ENCODE results near the gene PARP9.
A peak's percentile ranks its signal among the peaks of the same experiment; 100 is the strongest.

Gene PARP9

DNA sequence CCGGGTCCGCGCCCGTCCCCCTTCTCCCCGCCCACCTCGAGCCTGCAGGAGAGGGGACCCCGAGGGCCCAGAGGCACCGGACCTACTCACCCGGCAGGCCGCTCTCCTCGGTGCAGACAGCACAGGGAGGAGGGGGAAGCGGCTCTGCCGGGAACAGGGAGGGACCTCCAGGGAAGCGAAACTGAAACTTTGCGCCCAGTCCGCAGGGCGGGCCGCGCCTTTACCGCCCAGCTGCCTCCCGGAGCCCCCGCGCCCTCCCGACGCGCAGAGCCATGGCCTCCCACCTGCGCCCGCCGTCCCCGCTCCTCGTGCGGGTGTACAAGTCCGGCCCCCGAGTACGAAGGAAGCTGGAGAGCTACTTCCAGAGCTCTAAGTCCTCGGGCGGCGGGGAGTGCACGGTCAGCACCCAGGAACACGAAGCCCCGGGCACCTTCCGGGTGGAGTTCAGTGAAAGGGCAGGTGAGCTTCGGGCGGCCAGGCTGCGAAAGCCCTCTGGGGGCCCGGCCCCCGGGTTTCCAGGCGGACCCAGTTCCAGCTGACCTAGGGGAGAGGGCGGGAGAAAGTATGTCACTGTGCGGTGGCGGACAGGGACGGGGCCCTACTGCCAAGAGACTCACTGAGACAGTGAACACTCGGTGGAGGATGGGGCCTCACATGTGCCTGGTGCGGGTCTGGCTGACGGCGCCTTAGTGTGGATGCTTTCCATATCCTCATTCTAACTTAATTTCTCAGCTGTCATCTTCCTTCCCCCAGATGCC, at the start of gene PARP9, which contains the start of gene DTX3L:
Gene PARP9, minus strand, starts transcription at position 146 of the 758 bp plus-strand sequence. CDS start 4,680 bp downstream, outside the sequence.
Gene DTX3L, plus strand, starts transcription at position 184 of the 758 bp plus-strand sequence. Its CDS starts 89 bp downstream, at position 273.
- ChIA-PET POLR2A (interaction anchor here (0.6 to 1.8 kb wide), 9 partner anchors 10 to 180 kb away, joined by 3 to 10 read pairs (median 3); partner anchors contain the start of genes FAM162A and KPNA1), CTCF (interaction anchor here (0.8 to 1.0 kb wide), 2 partner anchors 115 to 463 kb away, joined by 4 to 5 read pairs; partner anchors contain the start of gene SEMA5B)
- DNase-seq (ENCODE audit: extremely low spot score), result peak; percentile 60
- TF ChIP-seq HDGF (IDR thresholded peaks at IDR 0.05; ENCODE audit: borderline replicate concordance), result no peak
- TF ChIP-seq L3MBTL2 (conservative IDR thresholded peaks at IDR 0.05), result peak; percentile 95

DNA sequence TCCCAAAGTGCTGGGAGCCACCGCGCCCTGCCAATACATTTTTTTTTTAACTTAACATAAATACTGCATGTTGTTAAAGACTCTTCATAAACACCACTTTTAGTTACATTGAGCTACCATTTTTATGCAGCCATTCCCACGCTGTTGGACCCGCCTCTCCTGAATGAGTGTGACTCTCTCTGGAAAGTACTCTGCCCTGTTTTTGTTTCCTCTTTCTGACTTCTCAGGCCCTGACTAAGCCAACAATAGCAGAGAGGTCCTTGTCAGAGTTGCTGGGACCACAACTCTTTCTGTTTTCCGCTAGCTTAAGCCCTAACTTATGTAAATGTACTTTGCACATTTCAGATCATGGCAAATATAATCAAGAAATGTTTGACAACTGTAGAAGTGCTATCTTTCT, 48.6 kb upstream of the PARP9 start:
- DNase-seq (ENCODE audit: extremely low spot score), result no peak
- TF ChIP-seq, protein P1, sequence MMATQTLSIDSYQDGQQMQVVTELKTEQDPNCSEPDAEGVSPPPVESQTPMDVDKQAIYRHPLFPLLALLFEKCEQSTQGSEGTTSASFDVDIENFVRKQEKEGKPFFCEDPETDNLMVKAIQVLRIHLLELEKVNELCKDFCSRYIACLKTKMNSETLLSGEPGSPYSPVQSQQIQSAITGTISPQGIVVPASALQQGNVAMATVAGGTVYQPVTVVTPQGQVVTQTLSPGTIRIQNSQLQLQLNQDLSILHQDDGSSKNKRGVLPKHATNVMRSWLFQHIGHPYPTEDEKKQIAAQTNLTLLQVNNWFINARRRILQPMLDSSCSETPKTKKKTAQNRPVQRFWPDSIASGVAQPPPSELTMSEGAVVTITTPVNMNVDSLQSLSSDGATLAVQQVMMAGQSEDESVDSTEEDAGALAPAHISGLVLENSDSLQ (IDR thresholded peaks at IDR 0.05), result no peak
- TF ChIP-seq HDGF (IDR thresholded peaks at IDR 0.05; ENCODE audit: borderline replicate concordance) (no peak), LEF1 (IDR thresholded peaks at IDR 0.05; ENCODE audit: borderline replicate concordance) (no peak), ARNT (IDR thresholded peaks at IDR 0.05) (no peak), ELF4 (IDR thresholded peaks at IDR 0.05) (no peak), SP1 (IDR thresholded peaks at IDR 0.05) (no peak)
- ChIA-PET POLR2A (no interaction called here), CTCF (no interaction called here)

DNA sequence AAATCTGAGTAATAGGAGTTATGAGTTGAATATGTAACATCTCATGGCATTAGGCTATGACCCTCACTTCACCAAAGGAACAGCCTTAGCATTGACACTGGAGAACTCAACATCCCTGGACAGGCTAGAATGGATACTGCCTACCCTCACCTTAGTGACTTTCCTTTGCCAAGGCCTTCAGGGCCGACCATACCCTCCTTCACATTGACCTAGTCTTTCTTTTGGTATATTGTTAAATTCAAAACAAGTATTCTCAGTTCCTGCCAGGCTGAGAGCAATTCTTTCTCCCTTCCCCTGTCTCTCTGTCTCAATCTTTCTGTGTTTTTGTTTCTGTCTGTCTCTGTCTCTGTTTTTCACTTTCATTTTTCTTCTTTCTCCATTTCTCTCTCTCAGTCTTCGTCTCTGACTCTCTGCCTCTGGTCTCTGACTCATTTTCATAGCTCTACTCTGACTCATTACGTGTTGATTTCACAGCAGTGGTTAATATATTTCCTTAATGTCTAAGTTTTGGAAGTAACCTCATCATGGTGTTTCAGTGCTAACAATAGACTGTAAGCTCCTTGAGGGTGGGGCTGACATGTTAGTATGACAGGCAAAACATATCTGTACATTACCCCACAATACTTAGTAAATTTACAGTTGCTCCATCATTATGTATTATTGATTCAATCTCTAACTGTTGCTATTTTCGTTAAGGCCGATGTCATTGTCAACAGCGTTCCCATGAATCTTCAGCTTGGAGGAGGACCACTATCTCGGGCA, 45.9 kb upstream of the PARP9 start:
- DNase-seq (ENCODE audit: extremely low spot score), result no peak
- POLR2A ChIA-PET, result no interaction called here
- CTCF ChIA-PET, result no interaction called here
- TF ChIP-seq ARNT (IDR thresholded peaks at IDR 0.05), result no peak
- TF ChIP-seq, protein P1 (IDR thresholded peaks at IDR 0.05), result no peak
- TF ChIP-seq HDGF (IDR thresholded peaks at IDR 0.05; ENCODE audit: borderline replicate concordance), result no peak
- TF ChIP-seq TARDBP (IDR thresholded peaks at IDR 0.05), result no peak
- no peak for TF ChIP-seq ELF4 (IDR thresholded peaks at IDR 0.05)
- no peak for TF ChIP-seq SP1 (IDR thresholded peaks at IDR 0.05)
- TF ChIP-seq L3MBTL2 (conservative IDR thresholded peaks at IDR 0.05), result no peak
- no peak for TF ChIP-seq LEF1 (IDR thresholded peaks at IDR 0.05; ENCODE audit: borderline replicate concordance)
- no peak for TF ChIP-seq BHLHE40 (IDR thresholded peaks at IDR 0.05; ENCODE audit: borderline replicate concordance)
- TF ChIP-seq CTBP1 (IDR thresholded peaks at IDR 0.05; ENCODE audit: borderline replicate concordance), result no peak
- no peak for TF ChIP-seq NFRKB (IDR thresholded peaks at IDR 0.05)
- TF ChIP-seq FOXA1 (IDR thresholded peaks at IDR 0.05), result no peak
- no peak for TF ChIP-seq ZNF384 (IDR thresholded peaks at IDR 0.05)
- TF ChIP-seq FOXM1 (IDR thresholded peaks at IDR 0.05; ENCODE audit: borderline replicate concordance), result no peak
- no peak for TF ChIP-seq FOXK2 (IDR thresholded peaks at IDR 0.05)
- TF ChIP-seq SUZ12 (IDR thresholded peaks at IDR 0.05), result no peak

DNA sequence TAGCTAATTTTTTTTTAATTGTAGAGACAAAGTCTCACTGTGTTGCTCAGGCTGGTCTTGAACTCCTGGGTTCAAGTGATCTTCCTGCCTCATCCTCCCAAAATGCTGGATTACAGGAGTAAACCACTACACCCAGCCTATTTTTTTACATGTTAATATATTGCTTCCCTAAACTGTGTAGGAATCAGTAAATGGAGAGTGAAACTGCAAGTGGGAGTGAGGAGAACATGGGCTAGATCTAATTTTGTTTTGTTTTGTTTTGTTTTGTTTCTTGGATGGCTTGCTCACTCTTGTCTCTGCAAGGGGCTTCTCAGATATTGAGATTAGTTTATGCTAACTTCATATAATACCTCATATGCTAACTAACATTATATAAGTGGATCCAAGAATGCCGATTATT, 44.8 kb upstream of the PARP9 start:
- CTCF ChIA-PET, result no interaction called here
- TF ChIP-seq HDGF (IDR thresholded peaks at IDR 0.05; ENCODE audit: borderline replicate concordance), result no peak
- TF ChIP-seq ARNT (IDR thresholded peaks at IDR 0.05), result no peak
- TF ChIP-seq SP1 (IDR thresholded peaks at IDR 0.05), result no peak
- no peak for TF ChIP-seq CTBP1 (IDR thresholded peaks at IDR 0.05; ENCODE audit: borderline replicate concordance)
- no peak for TF ChIP-seq FOXM1 (IDR thresholded peaks at IDR 0.05; ENCODE audit: borderline replicate concordance)
- no peak for TF ChIP-seq ZNF384 (IDR thresholded peaks at IDR 0.05)
- TF ChIP-seq NFRKB (IDR thresholded peaks at IDR 0.05), result no peak
- TF ChIP-seq FOXA1 (IDR thresholded peaks at IDR 0.05), result no peak
- TF ChIP-seq SUZ12 (IDR thresholded peaks at IDR 0.05), result no peak
- TF ChIP-seq, protein P1 (IDR thresholded peaks at IDR 0.05), result no peak
- POLR2A ChIA-PET, result no interaction called here
- DNase-seq (ENCODE audit: extremely low spot score), result no peak

DNA sequence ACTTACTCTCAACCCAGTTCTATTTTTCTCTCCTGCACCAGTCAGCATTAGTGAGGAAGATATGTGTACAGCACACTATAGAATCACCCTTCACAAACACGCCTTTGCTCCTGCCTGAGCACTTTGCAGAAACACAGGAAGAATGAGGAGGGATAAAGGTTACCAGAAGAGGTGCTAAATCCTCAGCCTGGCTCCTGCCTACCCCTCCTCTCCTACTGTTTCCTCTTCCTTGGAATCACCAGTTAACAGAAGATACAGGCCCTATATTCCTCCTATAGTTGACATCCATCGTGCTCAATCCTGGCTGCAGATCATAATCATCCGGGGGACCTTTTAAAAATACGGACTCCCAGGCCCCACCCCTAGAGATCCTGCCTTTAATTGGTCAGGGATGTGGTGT, 42.2 kb upstream of the PARP9 start:
- ChIA-PET POLR2A (no interaction called here), CTCF (no interaction called here)

DNA sequence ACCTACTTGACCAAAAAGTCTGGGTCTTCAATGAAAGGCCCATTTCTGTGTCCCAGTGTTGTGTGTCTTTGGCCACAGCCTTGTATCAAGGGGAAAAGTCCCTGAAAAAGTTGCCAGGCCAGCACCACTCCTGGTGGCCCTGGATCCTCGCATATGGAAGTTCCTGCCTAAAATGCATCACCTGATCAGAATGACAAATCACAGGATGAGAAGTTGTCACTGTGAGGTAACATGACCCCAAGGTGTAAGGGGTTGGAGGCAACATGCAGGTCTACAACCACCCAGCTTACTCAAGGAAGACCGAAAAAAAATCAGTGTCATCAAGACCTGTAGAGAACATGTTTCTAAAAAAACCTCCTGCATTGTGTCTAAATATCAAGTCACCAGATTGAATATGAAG, 39.0 kb upstream of the PARP9 start:
- no peak for TF ChIP-seq FOXA1 (IDR thresholded peaks at IDR 0.05)
- POLR2A ChIA-PET, result no interaction called here
- DNase-seq (ENCODE audit: extremely low spot score), result no peak
- CTCF ChIA-PET, result no interaction called here

More for the DNA sequence above, 42.2 kb upstream of the PARP9 start:
- no peak for DNase-seq (ENCODE audit: extremely low spot score)
- TF ChIP-seq BHLHE40 (IDR thresholded peaks at IDR 0.05; ENCODE audit: borderline replicate concordance) (no peak), LEF1 (IDR thresholded peaks at IDR 0.05; ENCODE audit: borderline replicate concordance) (no peak), FOXM1 (IDR thresholded peaks at IDR 0.05; ENCODE audit: borderline replicate concordance) (no peak), NFRKB (IDR thresholded peaks at IDR 0.05) (no peak)

Measured in HEK293T (cell line).